NK-92 treated with Interleukin-12 subunit alpha and Interleukin-12 subunit beta, amount 100 ng/mL, for 24 hours (cell line): ENCODE measurements around the gene POU5F1.

Source experiments
- DNase-seq: peaks from one replicate; lab custom pipeline; 2025; lab: John Stamatoyannopoulos, UW

The POU5F1 gene

GRCh38 chr6:31140643-31141042 lies 29.8 kb downstream of the POU5F1 start:
- no peak for DNase-seq

GRCh38 chr6:31139599-31139998 lies 30.9 kb downstream of the POU5F1 start:
- no peak for DNase-seq

GRCh38 chr6:31138982-31139381 lies 31.5 kb downstream of the POU5F1 start, which contains the start of gene PSORS1C2:
TSS of gene PSORS1C2 (minus strand) at chr6:31139066. CDS start at chr6:31139026, 40 bp downstream.
- no peak for DNase-seq

- no peak for DNase-seq
These were observed 34.8 kb downstream of the POU5F1 start for GRCh38 chr6:31135710-31136109.

- DNase-seq: no peak
These were observed 37.7 kb downstream of the POU5F1 start for GRCh38 chr6:31132806-31133205.

GRCh38 chr6:31131595-31131994 lies 38.9 kb downstream of the POU5F1 start:
- no peak for DNase-seq

GRCh38 chr6:31130751-31131150 lies 39.7 kb downstream of the POU5F1 start:
- DNase-seq: no peak

GRCh38 chr6:31129130-31129529 lies 41.4 kb downstream of the POU5F1 start:
- DNase-seq: no peak

GRCh38 chr6:31128093-31128676 lies 42.3 kb downstream of the POU5F1 start:
- DNase-seq: peak; percentile 45

GRCh38 chr6:31126396-31127175 lies 43.9 kb downstream of the POU5F1 start:
- DNase-seq: no peak

- no peak for DNase-seq
These were observed 44.7 kb downstream of the POU5F1 start for GRCh38 chr6:31125586-31126363.

GRCh38 chr6:31125162-31125561 lies 45.3 kb downstream of the POU5F1 start:
- no peak for DNase-seq

- DNase-seq: no peak
These were observed 47.4 kb downstream of the POU5F1 start for GRCh38 chr6:31122791-31123706.

- no peak for DNase-seq
These were observed 49.2 kb downstream of the POU5F1 start for GRCh38 chr6:31121131-31121790.

- no peak for DNase-seq
These were observed 50.1 kb downstream of the POU5F1 start, which contains the start of gene CDSN for GRCh38 chr6:31120151-31120915. TSS of gene CDSN (minus strand) at chr6:31120446. CDS start at chr6:31120419, 27 bp downstream.

- no peak for DNase-seq
These were observed 52.3 kb downstream of the POU5F1 start for GRCh38 chr6:31118178-31118577.

GRCh38 chr6:31116661-31117385 lies 53.7 kb downstream of the POU5F1 start:
- DNase-seq: no peak

- DNase-seq: no peak
These were observed 54.4 kb downstream of the POU5F1 start for GRCh38 chr6:31115941-31116560.
